HepG2 (cell line): Measurements from ENCODE around the gene ETFA. TPM values are rescaled to one million over a fixed set of nuclear protein-coding genes. Genes with fewer than 3 reads are reported as not detected.

ENCODE experiments used
- ATAC-seq: fragments of 200-7000 bp; cut with Tn5 transposase; 3 replicates; pipeline ENCODE4 v1.9.1; 2020; ENCODE audit warnings: mild to moderate bottlenecking, moderate library complexity
- BruUV-seq: library from RNA; stranded (reverse); fragments of 400-500 nt; replicated peaks from 2 replicates; lab custom pipeline; 2021; lab: Mats Ljungman, UMichigan
- CTCF ChIA-PET: fragments of 300-600 bp; formaldehyde crosslinking; extraction: SDS; loops from one replicate; lab custom pipeline; 2021; ENCODE audit warnings: low total read pairs, inconsistent platforms, low intra/inter-chr PET ratio; lab: Yijun Ruan, JAX
- POLR2A ChIA-PET: fragments of 350-600 bp; sonication (Branson Sonifier 250); formaldehyde crosslinking; loops from one replicate; lab custom pipeline; 2020; ENCODE audit warnings: antibody characterized with exemption, inconsistent platforms; lab: Yijun Ruan, JAX
- DNase-seq: peaks from one replicate; pipeline ENCODE4 v3.0.0-alpha.2; 2015; ENCODE audit warnings: low spot score
- FAIRE-seq: peaks from 3 replicates; lab custom pipeline; 2011; peaks lifted over from hg19 to GRCh38; lab: Jason Lieb, UNC
- H2AFZ ChIP-seq: one replicate; pipeline ENCODE4 v1.6.1; 2011; ENCODE audit warnings: low read length, inconsistent platforms
- H3K27ac ChIP-seq: fragments of 300-600 bp; 3 replicates; pipeline ENCODE4 v1.8.0; 2011; ENCODE audit warnings: mixed run types, mild to moderate bottlenecking, mixed read lengths, low read length, inconsistent platforms; ENCODE audit not compliant: insufficient read depth; ENCODE audit errors: extremely low read length
- H3K27me3 ChIP-seq, 2 experiments: fragments of 200-600 bp in 1 of 2; 2 replicates in 1 of 2; 3 replicates in 1 of 2; pipeline versions ENCODE4 v1.6.0 to v1.8.0; 2011; ENCODE audit warnings: low read length in 2 of 2, mild to moderate bottlenecking in 2 of 2, moderate library complexity in 2 of 2, inconsistent platforms in 1 of 2; ENCODE audit not compliant: insufficient read depth in 2 of 2, control insufficient read depth in 1 of 2
- H3K36me3 ChIP-seq, 2 experiments: fragments of 200-600 bp in 1 of 2; replicated peaks in 1 of 2; 2 replicates in 1 of 2; 3 replicates in 1 of 2; pipeline versions ENCODE4 v1.5.1 to v1.8.0; 2011; ENCODE audit warnings: low read length in 2 of 2, inconsistent platforms in 1 of 2; ENCODE audit not compliant: insufficient read depth in 2 of 2, control insufficient read depth in 1 of 2
- H3K4me1 ChIP-seq: 2 replicates; pipeline ENCODE4 v1.5.1; 2012; ENCODE audit warnings: low read length, inconsistent platforms; ENCODE audit not compliant: insufficient read depth
- H3K4me2 ChIP-seq: 2 replicates; pipeline ENCODE4 v1.6.0; 2011; ENCODE audit warnings: low read depth, low read length, inconsistent platforms
- H3K4me3 ChIP-seq, 3 experiments: fragments of 200-600 bp in 1 of 3; sonication (generic), shearing (Covaris generic) in 1 of 3; replicated peaks in 1 of 3; 2 replicates each; pipeline ENCODE4 v1.5.1; 2011 to 2016; ENCODE audit warnings: low read length in 3 of 3, inconsistent platforms in 2 of 3, low read depth in 2 of 3, mild to moderate bottlenecking in 2 of 3, control low read depth in 1 of 3, mixed read lengths in 1 of 3; ENCODE audit not compliant: insufficient read depth in 1 of 3
- H3K79me2 ChIP-seq: one replicate; pipeline ENCODE4 v1.6.1; 2011; ENCODE audit warnings: low read length, inconsistent platforms; ENCODE audit not compliant: insufficient read depth
- H3K9ac ChIP-seq: 2 replicates; pipeline ENCODE4 v1.6.0; 2011; ENCODE audit warnings: mild to moderate bottlenecking, low read depth, low read length, inconsistent platforms; ENCODE audit not compliant: insufficient read depth
- H3K9me3 ChIP-seq: 2 replicates; pipeline ENCODE4 v1.5.1; 2012; ENCODE audit warnings: mild to moderate bottlenecking, low read length
- H4K20me1 ChIP-seq: 2 replicates; pipeline ENCODE4 v1.6.0; 2011; ENCODE audit warnings: inconsistent platforms, mild to moderate bottlenecking, low read length, moderate library complexity; ENCODE audit not compliant: insufficient read depth
- AGO2 ChIP-seq: fragments of 200-400 bp; formaldehyde crosslinking; optimal IDR thresholded peaks from 2 replicates; pipeline ENCODE3; 2017; ENCODE audit warnings: mild to moderate bottlenecking, low read depth, low read length, moderate library complexity
- LCORL ChIP-seq, 2 experiments: fragments of 450-650 bp in 1 of 2; sonication (generic) in 1 of 2; formaldehyde crosslinking in 1 of 2; IDR thresholded peaks; 2 replicates each; pipeline versions ENCODE4 v1.5.0 to v1.6.1; 2017 to 2020; ENCODE audit warnings: antibody characterized with exemption in 1 of 2, missing genetic modification reagents in 1 of 2
- RBM22 ChIP-seq: fragments of 200-400 bp; formaldehyde crosslinking; optimal IDR thresholded peaks from 2 replicates; pipeline ENCODE3; 2017; ENCODE audit warnings: mild to moderate bottlenecking, low read length, moderate library complexity
- WGBS: methylation state at CpG from one replicate; pipeline ENCODE4 v1.1.6; 2017; ENCODE audit warnings: low lambda C conversion rate; 5-methylcytosine and 5-hydroxymethylcytosine counted together
- in situ Hi-C: cut with HindIII; loops from 2 replicates; pipeline ENCODE4 v1.10.0; 2017; ENCODE audit warnings: low pct_unique_long_range_greater_than_20kb; ENCODE audit not compliant: extremely low pct_ligation_motif_present
- intact Hi-C: fragments of 100-400 bp; cut with micrococcal nuclease; formaldehyde crosslinking; loops from one replicate; pipeline ENCODE4 v1.10.0; 2022; ENCODE audit not compliant: unreplicated experiment
- polyA plus RNA-seq, 8 experiments: library from polyadenylated mRNA; depleted of rRNA in 3 of 8; stranded (reverse) in 7 of 8; unstranded in 1 of 8; fragments of >200 nt; fragmentation: Illumina TruSeq in 4 of 8; extraction: Trizol in 4 of 8; gene quantifications; 2 replicates each; pipeline versions ENCODE4 v1.2.1 to v1.2.3, GENCODE V29; 2011 to 2016; ENCODE audit warnings: low read depth in 4 of 8, missing spikeins in 1 of 8, mixed read lengths in 1 of 8; ENCODE audit not compliant: insufficient read depth in 1 of 8
- total RNA-seq, 5 experiments: library from RNA; depleted of rRNA; stranded (reverse); fragments of >200 nt; fragmentation: Illumina TruSeq; extraction: Trizol; gene quantifications; 2 replicates each; pipeline ENCODE4 v1.2.3, GENCODE V29; 2016; ENCODE audit warnings: low read depth in 1 of 5
- TF ChIP-seq, protein P1 (sequence below): sonication (generic); formaldehyde crosslinking; IDR thresholded peaks from 2 replicates; pipeline ENCODE4 v1.5.1; 2020; ENCODE audit warnings: missing genetic modification reagents, mild to moderate bottlenecking, borderline replicate concordance
- TF ChIP-seq, protein P2 (sequence below): sonication (generic); formaldehyde crosslinking; IDR thresholded peaks from 2 replicates; pipeline ENCODE4 v1.9.0; 2021; ENCODE audit warnings: missing genetic modification reagents, mild to moderate bottlenecking, borderline replicate concordance

The ETFA gene
- total and polyA plus RNA-seq, 2 of the 13 experiments (the other 11 are each of a cell fraction or from before 2014, with no cell fraction given), result 291 to 396 TPM

DNA sequence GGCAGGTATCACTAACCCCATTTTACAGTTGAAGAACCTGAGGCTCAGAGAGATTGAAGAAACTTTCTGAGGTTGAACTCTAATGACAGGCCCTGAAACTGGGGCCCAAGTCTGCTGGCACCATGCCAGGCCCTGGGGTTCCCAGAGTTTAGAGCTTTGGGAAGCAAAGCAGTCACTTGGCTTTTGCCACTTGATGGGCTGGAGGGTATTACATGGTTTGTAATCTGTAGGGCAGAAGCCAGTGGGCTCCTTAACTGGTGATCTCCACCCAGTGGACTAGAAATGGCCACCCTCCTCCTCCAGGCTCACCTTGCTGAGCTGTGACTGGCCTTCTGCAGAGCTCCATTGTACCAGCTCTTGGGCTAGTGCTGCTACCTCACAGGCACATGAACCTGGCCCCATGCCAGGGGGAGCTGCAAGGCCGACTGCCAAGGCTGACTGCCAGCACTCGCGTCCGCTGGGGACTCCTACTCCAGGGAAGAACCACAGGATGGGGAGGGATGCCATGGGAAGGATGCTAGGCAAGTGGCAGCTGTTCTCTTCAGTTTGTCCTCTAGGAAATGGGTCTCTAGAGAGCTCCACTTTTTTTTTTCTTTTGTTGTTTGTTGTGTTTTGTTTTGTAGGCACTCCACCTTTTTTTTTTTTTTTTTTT lies 104.8 kb downstream of the ETFA start:
- Histone ChIP-seq H4K20me1 (no peaks in the 10 kb centered on the region), H3K36me3 (peaks cover 12 to 37% of the 10 kb centered on the region in 2 experiments; a peak in 4 of 5 replicates), H3K4me2 (no peak overlapping the region), H3K9me3 (no peaks in the 10 kb centered on the region), H3K4me3 (no peak overlapping the region), H3K9ac (no peak overlapping the region), H3K27ac (no peak overlapping the region), H3K27me3 (no peaks in the 10 kb centered on the region), H3K79me2 (no peaks in the 10 kb centered on the region), H3K4me1 (0 out of 2 replicates have a peak, but pooled peaks cover 8% of the 10 kb centered on the region), H2AFZ (no peak overlapping the region)
- no peak for FAIRE-seq
- intact Hi-C loops, result no loop called here
- no TSS peak for BruUV-seq
- TF ChIP-seq LCORL (IDR thresholded peaks at IDR 0.05) (peak; percentile 81), LCORL (CRISPR knock-in tag; IDR thresholded peaks at IDR 0.05) (no peak), RBM22 (peak; percentile 72), AGO2 (peak; percentile 41)
- TF ChIP-seq, protein P1, sequence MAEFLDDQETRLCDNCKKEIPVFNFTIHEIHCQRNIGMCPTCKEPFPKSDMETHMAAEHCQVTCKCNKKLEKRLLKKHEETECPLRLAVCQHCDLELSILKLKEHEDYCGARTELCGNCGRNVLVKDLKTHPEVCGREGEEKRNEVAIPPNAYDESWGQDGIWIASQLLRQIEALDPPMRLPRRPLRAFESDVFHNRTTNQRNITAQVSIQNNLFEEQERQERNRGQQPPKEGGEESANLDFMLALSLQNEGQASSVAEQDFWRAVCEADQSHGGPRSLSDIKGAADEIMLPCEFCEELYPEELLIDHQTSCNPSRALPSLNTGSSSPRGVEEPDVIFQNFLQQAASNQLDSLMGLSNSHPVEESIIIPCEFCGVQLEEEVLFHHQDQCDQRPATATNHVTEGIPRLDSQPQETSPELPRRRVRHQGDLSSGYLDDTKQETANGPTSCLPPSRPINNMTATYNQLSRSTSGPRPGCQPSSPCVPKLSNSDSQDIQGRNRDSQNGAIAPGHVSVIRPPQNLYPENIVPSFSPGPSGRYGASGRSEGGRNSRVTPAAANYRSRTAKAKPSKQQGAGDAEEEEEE (CRISPR knock-in tag), result no peak
- ATAC-seq, result no peak
- ChIA-PET POLR2A (interaction anchor here (1.3 to 1.5 kb wide), 2 partner anchors 10 to 11 kb away, joined by 3 to 5 read pairs; no protein-coding TSS in a partner anchor), CTCF (no interaction called here)
- no peak for DNase-seq
- 89% methylated on average over 4 of the region's 4 CpGs for WGBS
- in situ Hi-C loops, result no loop called here

- intact Hi-C loops (no loop called here), in situ Hi-C loops (no loop called here)
- Histone ChIP-seq H3K4me3 (no peak overlapping the region), H3K9me3 (no peaks in the 10 kb centered on the region), H3K79me2 (no peaks in the 10 kb centered on the region), H3K4me2 (no peak overlapping the region), H3K4me1 (0 out of 2 replicates have a peak, but pooled peaks cover 8% of the 10 kb centered on the region), H3K27me3 (no peaks in the 10 kb centered on the region), H4K20me1 (no peaks in the 10 kb centered on the region), H3K27ac (no peak overlapping the region), H3K9ac (no peak overlapping the region), H3K36me3 (peaks cover 5 to 24% of the 10 kb centered on the region in 2 experiments; a peak in 3 of 5 replicates), H2AFZ (no peak overlapping the region)
- peak; percentile 29 for TF ChIP-seq RBM22
- TF ChIP-seq, protein P2, sequence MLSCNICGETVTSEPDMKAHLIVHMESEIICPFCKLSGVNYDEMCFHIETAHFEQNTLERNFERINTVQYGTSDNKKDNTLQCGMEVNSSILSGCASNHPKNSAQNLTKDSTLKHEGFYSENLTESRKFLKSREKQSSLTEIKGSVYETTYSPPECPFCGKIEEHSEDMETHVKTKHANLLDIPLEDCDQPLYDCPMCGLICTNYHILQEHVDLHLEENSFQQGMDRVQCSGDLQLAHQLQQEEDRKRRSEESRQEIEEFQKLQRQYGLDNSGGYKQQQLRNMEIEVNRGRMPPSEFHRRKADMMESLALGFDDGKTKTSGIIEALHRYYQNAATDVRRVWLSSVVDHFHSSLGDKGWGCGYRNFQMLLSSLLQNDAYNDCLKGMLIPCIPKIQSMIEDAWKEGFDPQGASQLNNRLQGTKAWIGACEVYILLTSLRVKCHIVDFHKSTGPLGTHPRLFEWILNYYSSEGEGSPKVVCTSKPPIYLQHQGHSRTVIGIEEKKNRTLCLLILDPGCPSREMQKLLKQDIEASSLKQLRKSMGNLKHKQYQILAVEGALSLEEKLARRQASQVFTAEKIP (CRISPR knock-in tag), result no peak
- FAIRE-seq (no peak), DNase-seq (no peak), ATAC-seq (no peak)
- no TSS peak for BruUV-seq
- ChIA-PET CTCF (no interaction called here), POLR2A (no interaction called here)
- 94% methylated on average over 11 of the region's 11 CpGs for WGBS
These were observed 106.3 kb downstream of the ETFA start for GRCh38 chr15:76204916-76205460.
